Nephron progenitor cell (in vitro differentiated cells): ENCODE results near the gene CAPN14.

ENCODE experiments used
- DNase-seq: peaks from one replicate; pipeline ENCODE4 v3.0.0; 2021
- H3K27ac Mint-ChIP-seq: 2 replicates; pipeline ENCODE4 v1.8.0; 2021; ENCODE audit warnings: mild to moderate bottlenecking, moderate library complexity, mixed read lengths
- H3K27me3 Mint-ChIP-seq: 2 replicates; pipeline ENCODE4 v1.8.0; 2021; ENCODE audit warnings: mild to moderate bottlenecking, low read depth, mixed read lengths; ENCODE audit not compliant: poor library complexity
- H3K36me3 Mint-ChIP-seq: 2 replicates; pipeline ENCODE4 v1.8.0; 2021; ENCODE audit warnings: low read depth, mixed read lengths
- H3K4me1 Mint-ChIP-seq: 2 replicates; pipeline ENCODE4 v1.8.0; 2021; ENCODE audit warnings: mixed read lengths
- H3K4me3 Mint-ChIP-seq: 2 replicates; pipeline ENCODE4 v1.8.0; 2021; ENCODE audit warnings: mild to moderate bottlenecking, moderate library complexity, mixed read lengths
- H3K9me3 Mint-ChIP-seq: 2 replicates; pipeline ENCODE4 v1.8.0; 2021; ENCODE audit warnings: mild to moderate bottlenecking, moderate library complexity, mixed read lengths
- TF ChIP-seq, protein P1 (sequence below): fragments of 200-600 bp; sonication (generic); IDR thresholded peaks from 2 replicates; pipeline ENCODE4 v1.5.0; 2021; ENCODE audit warnings: antibody characterized with exemption

CAPN14 gene

DNA sequence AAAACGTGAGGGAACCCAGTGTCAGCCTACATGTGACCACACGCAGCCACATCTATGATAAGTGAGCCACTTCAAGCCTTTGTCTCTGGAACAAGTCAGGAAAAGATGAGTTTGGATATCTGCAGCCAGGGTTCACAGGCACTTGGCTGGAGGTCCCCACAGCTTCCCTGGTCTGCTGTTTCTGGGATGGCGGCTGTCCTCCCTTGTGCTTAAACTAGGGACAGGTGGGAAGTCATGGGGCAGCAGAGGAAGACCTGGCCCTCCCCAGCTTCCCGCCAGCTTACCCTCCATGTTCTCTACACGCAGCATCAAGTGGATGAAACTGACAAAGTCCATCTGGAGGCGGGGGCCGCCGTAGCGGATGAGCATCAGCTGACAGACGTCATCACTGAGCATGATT is 40.6 kb downstream of the CAPN14 start:
- no peak for DNase-seq
- peaks cover 46% of the 10 kb centered on the region for H3K27me3 Mint-ChIP-seq
- TF ChIP-seq, protein P1, sequence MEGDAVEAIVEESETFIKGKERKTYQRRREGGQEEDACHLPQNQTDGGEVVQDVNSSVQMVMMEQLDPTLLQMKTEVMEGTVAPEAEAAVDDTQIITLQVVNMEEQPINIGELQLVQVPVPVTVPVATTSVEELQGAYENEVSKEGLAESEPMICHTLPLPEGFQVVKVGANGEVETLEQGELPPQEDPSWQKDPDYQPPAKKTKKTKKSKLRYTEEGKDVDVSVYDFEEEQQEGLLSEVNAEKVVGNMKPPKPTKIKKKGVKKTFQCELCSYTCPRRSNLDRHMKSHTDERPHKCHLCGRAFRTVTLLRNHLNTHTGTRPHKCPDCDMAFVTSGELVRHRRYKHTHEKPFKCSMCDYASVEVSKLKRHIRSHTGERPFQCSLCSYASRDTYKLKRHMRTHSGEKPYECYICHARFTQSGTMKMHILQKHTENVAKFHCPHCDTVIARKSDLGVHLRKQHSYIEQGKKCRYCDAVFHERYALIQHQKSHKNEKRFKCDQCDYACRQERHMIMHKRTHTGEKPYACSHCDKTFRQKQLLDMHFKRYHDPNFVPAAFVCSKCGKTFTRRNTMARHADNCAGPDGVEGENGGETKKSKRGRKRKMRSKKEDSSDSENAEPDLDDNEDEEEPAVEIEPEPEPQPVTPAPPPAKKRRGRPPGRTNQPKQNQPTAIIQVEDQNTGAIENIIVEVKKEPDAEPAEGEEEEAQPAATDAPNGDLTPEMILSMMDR: no peak
- H3K4me1 Mint-ChIP-seq: no peaks in the 10 kb centered on the region
- H3K4me3 Mint-ChIP-seq: no peak overlapping the region
- H3K9me3 Mint-ChIP-seq: peaks cover 5% of the 10 kb centered on the region
- no peak overlapping the region for H3K27ac Mint-ChIP-seq
- no peaks in the 10 kb centered on the region for H3K36me3 Mint-ChIP-seq

DNA sequence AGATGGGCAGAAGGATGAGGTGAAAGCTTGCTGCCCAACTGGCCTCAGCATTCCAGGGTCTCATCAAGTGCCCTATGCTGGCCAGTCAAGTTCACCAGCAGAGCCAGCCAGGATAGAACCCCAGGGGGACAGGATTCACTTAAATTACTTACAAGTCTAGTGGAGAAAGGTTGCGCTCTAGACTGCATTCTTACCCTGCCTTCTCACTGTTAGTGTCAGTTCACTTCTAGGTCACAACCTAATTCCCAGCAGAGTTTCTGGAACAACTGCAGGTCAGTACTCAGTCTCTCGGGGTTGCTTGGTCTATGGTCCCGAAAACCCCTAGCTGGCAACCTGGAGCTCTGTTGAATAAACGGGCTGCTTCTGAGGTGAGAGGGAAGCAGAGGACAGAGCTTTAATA is 46.2 kb downstream of the CAPN14 start:
- H3K27me3 Mint-ChIP-seq: peaks cover 48% of the 10 kb centered on the region
- H3K9me3 Mint-ChIP-seq: no peaks in the 10 kb centered on the region
- H3K4me3 Mint-ChIP-seq: no peak overlapping the region
- H3K4me1 Mint-ChIP-seq: no peaks in the 10 kb centered on the region
- DNase-seq: no peak
- no peak overlapping the region for H3K27ac Mint-ChIP-seq
- H3K36me3 Mint-ChIP-seq: no peaks in the 10 kb centered on the region
- TF ChIP-seq, protein P1: no peak

DNA sequence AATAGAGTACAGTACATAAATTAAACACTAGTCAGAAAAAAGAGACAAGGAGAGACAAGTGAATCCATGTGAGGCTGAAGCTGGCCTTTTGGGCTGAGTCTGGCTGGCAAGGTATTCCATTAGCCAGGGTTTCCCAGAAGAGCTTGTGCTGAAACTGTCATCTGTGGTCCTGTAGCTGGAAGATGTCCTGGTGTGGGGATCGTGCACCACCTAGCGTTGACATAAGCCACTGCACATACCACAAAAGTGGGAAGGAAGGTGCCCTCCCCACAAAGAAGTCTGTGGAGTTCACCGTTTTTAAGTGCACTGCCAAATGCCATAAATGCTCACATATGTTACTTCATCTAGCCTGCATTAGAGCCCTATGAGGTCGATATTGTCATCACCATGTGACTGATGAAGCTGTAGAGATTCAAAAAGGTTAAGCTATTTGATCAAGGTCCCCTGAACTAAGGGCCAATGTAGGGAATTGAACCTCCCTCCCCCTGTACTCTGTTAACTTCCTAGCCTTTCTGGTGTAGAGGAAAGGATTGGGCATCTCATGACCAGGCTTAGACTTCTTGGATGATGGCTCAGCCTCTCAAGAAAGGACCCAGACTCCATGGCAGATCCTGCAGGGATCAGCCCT is 47.1 kb downstream of the CAPN14 start:
- no peaks in the 10 kb centered on the region for H3K36me3 Mint-ChIP-seq
- no peaks in the 10 kb centered on the region for H3K4me1 Mint-ChIP-seq
- H3K4me3 Mint-ChIP-seq: no peak overlapping the region
- H3K9me3 Mint-ChIP-seq: no peaks in the 10 kb centered on the region
- H3K27me3 Mint-ChIP-seq: peaks cover 51% of the 10 kb centered on the region
- peak; percentile 70 for DNase-seq
- TF ChIP-seq, protein P1: peak; percentile 95
- no peak overlapping the region for H3K27ac Mint-ChIP-seq

DNA sequence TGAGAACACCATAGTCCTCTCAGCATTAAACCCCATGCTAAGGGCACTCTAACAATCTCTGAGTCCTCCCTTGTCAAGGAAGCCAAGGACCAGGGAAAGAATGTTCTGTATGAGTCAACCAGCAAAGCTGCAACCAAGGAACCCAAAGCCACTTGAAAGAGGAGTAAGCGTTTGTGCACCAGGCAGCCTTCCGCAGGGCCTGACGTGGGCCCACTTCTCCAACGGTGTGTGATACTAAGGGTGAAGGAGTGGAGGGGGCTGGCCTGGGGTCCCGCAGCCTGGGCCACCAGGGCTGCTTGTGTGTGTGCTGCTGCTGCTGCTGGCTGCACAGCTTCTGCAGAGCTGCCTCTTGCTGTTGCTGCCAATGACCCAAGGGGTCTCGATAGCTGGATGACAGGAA is 49.0 kb downstream of the CAPN14 start:
- no peaks in the 10 kb centered on the region for H3K36me3 Mint-ChIP-seq
- peaks cover 34% of the 10 kb centered on the region for H3K27me3 Mint-ChIP-seq
- H3K4me3 Mint-ChIP-seq: no peak overlapping the region
- no peak overlapping the region for H3K27ac Mint-ChIP-seq
- no peak for DNase-seq
- no peaks in the 10 kb centered on the region for H3K4me1 Mint-ChIP-seq
- TF ChIP-seq, protein P1: no peak
- H3K9me3 Mint-ChIP-seq: no peaks in the 10 kb centered on the region

DNA sequence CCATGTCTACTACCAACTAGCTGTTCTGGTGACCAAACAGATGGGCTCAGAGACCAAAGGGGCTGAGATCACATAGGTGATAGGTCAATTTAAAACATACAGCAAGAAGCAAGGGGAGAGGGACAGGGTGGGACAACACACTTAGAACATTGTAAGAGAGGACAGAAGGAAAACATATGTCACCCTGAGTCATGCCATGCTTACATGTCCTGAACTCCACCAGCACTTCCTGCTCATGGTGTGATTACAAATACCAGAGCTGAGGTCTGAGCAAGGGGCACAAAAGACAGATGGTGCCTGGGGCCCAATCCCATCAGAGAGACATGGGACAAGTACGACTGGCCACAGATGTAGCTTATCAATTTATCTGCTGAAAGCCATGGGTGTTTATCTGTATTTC is 50.4 kb downstream of the CAPN14 start:
- no peak for DNase-seq
- Mint-ChIP-seq H3K27ac (no peak overlapping the region), H3K4me1 (no peaks in the 10 kb centered on the region), H3K4me3 (no peak overlapping the region), H3K9me3 (no peaks in the 10 kb centered on the region), H3K27me3 (peaks cover 30% of the 10 kb centered on the region), H3K36me3 (no peaks in the 10 kb centered on the region)
- TF ChIP-seq, protein P1: no peak

DNA sequence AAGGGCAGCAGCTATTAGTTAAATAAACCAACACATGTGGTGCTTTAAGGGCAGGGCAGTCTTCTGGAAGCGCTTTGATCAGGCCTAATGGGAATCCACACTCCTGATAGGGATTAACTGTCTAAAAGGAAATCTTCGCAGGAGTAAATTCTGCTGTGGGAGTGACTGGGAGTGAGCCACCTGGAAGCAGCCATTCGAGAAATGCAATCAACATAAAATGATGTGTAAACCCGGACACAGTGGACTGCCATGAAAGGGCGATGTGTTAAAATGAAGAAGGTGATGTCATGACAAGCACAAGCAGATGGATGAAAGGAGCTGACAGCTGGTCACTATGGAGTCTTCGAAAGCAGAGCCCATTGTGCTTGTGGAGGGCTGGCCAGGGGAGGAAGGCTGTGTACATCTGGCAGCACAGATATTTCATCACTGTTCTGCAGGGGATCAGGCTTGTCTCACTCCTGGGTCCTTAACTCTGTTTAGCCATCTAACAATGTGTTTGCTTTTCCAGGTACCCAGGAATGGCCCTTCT is 54.2 kb downstream of the CAPN14 start:
- H3K36me3 Mint-ChIP-seq: no peaks in the 10 kb centered on the region
- H3K27me3 Mint-ChIP-seq: peaks cover 16% of the 10 kb centered on the region
- no peak overlapping the region for H3K4me3 Mint-ChIP-seq
- H3K4me1 Mint-ChIP-seq: no peaks in the 10 kb centered on the region
- no peaks in the 10 kb centered on the region for H3K9me3 Mint-ChIP-seq
- no peak for DNase-seq
- TF ChIP-seq, protein P1: no peak
- H3K27ac Mint-ChIP-seq: no peak overlapping the region
